Measurements from ENCODE around the gene ADGRV1. TPM values are rescaled to one million over a fixed set of nuclear protein-coding genes. Genes with fewer than 3 reads are reported as not detected.
A peak's percentile ranks its signal among the peaks of the same experiment; 100 is the strongest.
"Not testable (repeated sequence)": the region's sequence is repeated elsewhere in the genome, so short reads cannot be mapped to it uniquely, and the experiment has no call there.

ADGRV1 gene
- total RNA-seq, 1 donor: 0.18 TPM

DNA sequence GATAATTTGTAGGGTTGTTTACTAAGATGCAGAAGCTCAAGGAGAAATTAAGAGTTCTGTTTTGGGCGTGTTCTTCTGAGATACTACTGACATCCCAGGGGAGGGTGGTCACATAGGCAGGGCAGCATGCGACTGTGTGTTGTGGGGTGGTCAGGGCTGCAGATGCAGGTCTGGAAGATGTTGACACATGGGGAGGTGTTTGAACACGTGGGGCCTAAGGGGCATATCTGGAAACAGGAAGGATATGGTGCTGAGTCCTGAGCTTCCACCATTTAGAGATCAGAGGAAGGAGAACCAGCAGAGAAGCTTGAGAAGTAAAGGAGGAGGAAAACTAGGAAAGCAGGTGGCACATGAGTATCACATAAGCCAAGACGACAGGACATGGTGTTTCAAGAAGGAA lies 228.2 kb downstream of the ADGRV1 start:
- H3K4me3 ChIP-seq (ENCODE audit: low read depth, low read length): no peak overlapping the region
- TF ChIP-seq, protein P1, sequence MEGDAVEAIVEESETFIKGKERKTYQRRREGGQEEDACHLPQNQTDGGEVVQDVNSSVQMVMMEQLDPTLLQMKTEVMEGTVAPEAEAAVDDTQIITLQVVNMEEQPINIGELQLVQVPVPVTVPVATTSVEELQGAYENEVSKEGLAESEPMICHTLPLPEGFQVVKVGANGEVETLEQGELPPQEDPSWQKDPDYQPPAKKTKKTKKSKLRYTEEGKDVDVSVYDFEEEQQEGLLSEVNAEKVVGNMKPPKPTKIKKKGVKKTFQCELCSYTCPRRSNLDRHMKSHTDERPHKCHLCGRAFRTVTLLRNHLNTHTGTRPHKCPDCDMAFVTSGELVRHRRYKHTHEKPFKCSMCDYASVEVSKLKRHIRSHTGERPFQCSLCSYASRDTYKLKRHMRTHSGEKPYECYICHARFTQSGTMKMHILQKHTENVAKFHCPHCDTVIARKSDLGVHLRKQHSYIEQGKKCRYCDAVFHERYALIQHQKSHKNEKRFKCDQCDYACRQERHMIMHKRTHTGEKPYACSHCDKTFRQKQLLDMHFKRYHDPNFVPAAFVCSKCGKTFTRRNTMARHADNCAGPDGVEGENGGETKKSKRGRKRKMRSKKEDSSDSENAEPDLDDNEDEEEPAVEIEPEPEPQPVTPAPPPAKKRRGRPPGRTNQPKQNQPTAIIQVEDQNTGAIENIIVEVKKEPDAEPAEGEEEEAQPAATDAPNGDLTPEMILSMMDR (IDR thresholded peaks at IDR 0.05; ENCODE audit: insufficient read depth, low read length): no peak

DNA sequence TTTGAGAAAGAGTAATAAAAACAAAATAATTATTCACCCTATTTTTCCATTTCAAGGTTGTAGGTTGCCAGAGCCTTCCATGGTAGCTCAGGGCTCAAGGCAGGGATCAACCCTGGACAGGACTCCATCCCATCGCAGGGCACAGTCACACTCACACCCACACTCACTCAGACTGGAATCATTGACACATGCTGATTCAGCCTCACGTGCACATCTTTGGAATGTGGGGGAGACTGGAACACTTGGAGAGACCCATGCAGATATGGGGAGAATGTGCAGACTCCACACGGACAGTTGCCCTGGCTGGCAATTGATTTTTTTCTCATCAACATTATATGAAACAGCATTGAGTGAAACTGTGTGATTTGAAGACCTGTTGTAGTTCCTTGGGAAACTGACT lies 234.1 kb downstream of the ADGRV1 start:
- no peak for DNase-seq (ENCODE audit: low read depth)
- H3K4me3 ChIP-seq (ENCODE audit: low read depth, low read length): no peak overlapping the region

More for the DNA sequence above, 228.2 kb downstream of the ADGRV1 start:
- no peak for DNase-seq (ENCODE audit: low read depth)

DNA sequence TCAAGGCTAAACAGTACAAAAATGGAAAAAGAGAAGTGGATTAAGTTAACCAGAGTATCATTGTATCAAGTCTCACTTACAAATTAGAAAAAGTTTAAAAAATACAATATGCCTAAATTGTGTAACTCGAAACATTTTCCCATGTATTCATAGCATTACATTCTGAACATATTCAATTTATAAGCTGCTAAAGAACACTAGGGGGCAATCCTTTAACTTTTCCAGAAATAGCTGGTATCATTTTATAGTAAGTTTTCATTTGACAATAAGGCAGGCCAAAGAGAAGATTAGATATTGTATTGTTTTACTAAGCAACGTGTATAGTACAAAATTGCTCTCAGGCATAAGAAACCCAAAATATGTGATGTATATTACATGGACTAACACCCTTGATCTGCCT lies 234.6 kb downstream of the ADGRV1 start:
- no peak overlapping the region for H3K4me3 ChIP-seq (ENCODE audit: low read depth, low read length)
- TF ChIP-seq, protein P1 (IDR thresholded peaks at IDR 0.05; ENCODE audit: insufficient read depth, low read length): peak; percentile 6
- peak; percentile 1 for DNase-seq (ENCODE audit: low read depth)

More for the DNA sequence above, 234.1 kb downstream of the ADGRV1 start:
- TF ChIP-seq, protein P1 (IDR thresholded peaks at IDR 0.05; ENCODE audit: insufficient read depth, low read length): no peak

DNA sequence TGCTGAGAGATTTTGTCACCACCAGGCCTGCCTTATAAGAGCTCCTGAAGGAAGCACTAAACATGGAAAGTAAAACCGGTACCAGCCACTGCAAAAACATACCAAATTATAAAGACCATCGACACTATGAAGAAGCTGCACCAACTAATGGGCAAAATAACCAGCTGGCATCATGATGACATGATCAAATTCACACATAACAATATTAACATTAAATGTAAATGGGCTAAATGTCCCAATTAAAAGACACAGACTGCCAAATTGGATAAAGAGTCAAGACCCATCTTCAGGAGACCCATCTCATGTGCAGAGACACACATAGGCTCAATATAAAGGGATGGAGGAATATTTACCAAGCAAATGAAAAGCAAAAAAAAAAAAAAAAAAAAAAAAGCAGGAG lies 238.3 kb downstream of the ADGRV1 start:
- not testable (repeated sequence) for H3K4me3 ChIP-seq (ENCODE audit: low read depth, low read length); DNase-seq (ENCODE audit: low read depth)

DNA sequence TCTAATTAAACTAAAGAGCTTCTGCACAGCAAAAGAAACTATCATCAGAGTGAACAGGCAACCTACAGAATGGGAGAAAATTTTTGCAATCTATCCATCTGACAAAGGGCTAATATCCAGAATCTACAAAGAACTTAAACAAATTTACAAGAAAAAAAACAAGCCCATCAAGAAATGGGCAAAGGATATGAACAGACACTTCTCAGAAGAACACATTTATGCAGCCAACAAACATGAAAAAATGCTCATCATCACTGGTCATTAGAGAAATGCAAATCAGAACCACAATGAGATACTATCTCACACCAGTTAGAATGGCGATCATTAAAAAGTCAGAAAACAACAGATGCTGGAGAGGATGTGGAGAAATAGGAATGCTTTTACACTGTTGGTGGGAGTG lies 241.5 kb downstream of the ADGRV1 start:
- not testable (repeated sequence) for DNase-seq (ENCODE audit: low read depth); H3K4me3 ChIP-seq (ENCODE audit: low read depth, low read length)

DNA sequence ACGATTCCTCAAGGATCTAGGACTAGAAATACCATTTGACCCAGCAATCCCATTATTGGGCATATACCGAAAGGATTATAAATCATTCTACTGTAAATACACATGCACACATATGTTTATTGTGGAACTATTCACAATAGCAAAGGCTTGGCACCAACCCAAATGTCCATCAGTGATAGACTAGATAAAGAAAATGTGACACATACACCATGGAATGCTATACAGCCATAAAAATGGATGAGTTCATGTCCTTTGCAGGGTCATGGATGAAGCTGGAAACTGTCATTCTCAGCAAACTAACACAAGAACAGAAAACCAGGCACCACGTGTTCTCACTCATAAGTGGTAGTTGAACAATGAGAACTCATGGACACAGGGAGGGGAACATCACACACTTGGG lies 241.9 kb downstream of the ADGRV1 start:
- H3K4me3 ChIP-seq (ENCODE audit: low read depth, low read length); DNase-seq (ENCODE audit: low read depth): not testable (repeated sequence)

DNA sequence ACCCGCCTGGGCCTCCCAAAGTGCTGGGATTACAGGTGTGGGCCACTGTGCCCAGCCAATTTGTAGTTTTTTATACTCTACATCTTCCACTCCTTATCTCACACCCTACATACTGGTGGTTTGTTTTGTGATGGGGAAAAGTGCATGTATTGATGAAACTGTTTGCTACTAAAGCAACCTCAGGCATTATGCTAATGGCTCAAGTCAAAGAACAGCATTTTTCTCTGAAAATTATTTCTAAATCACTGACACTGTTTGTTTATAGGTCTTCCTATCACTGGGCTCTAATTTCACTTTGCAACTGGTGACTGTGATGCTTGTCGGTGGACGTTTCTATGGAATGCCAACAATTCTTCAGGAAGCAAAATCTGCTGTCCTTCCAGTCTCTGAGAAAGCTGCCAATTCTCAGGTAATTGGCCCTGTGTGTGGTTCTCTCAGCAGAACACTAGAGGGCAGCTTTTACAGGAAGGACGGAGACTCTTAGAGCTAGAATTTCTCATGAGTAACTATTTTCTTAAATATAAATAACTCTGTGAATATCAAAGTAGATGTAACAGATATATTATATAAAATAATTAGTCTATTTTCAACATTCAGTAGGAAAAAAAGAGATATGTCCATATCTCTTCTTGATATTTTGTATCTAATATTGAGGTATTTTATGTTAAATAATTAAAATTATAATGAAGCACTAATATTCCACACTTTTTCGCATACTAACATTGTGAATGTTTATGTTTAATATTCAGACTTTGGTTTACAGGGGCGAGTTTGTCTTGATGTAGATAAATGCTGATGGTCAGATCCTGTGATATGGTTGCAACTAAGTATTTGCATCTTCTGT lies 244.1 kb downstream of the ADGRV1 start:
- TF ChIP-seq, protein P1 (IDR thresholded peaks at IDR 0.05; ENCODE audit: insufficient read depth, low read length): peak; percentile 81
- DNase-seq (ENCODE audit: low read depth): peak; percentile 18
- no peak overlapping the region for H3K4me3 ChIP-seq (ENCODE audit: low read depth, low read length)

DNA sequence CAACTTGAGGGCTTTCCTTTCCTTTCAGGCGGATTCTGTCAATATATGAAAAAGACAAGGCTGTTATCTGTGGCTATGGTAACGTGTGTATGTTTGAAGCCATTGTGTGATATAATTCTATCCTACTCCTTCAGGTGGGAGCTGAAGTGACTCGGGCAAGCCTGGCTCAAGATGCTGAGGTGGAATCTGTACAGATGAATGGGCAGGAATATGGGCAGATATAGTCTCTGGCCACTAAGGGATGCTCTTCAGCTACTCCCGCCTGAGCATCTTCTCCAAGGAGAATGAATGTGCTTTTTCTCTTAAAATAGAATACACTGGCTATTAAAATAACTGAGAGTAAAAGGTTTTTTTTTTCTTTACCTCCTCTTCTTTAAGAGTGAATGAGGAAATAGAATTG lies 244.8 kb downstream of the ADGRV1 start:
- no peak overlapping the region for H3K4me3 ChIP-seq (ENCODE audit: low read depth, low read length)
- no peak for DNase-seq (ENCODE audit: low read depth)
- TF ChIP-seq, protein P1 (IDR thresholded peaks at IDR 0.05; ENCODE audit: insufficient read depth, low read length): no peak
